A549 (cell line): ENCODE measurements around the gene ASCL5. TPM values are rescaled to one million over a fixed set of nuclear protein-coding genes. Genes with fewer than 3 reads are reported as not detected.

Experiments
- ATAC-seq, 2 experiments: fragments of 200-7000 bp in 1 of 2; fragments of >200 bp in 1 of 2; cut with Nextera tagmentation in 1 of 2; cut with Tn5 transposase in 1 of 2; 3 replicates each; pipeline versions ENCODE4 v1.8.0 to v1.9.1; 2018 to 2020; ENCODE audit warnings: mild to moderate bottlenecking in 1 of 2, moderate library complexity in 1 of 2
- CTCF ChIA-PET: fragments of 300-600 bp; sonication (Branson Sonifier 250); formaldehyde crosslinking; extraction: SDS; loops from one replicate; lab custom pipeline; 2021; ENCODE audit warnings: antibody characterized with exemption, inconsistent platforms; lab: Yijun Ruan, JAX
- POLR2A ChIA-PET: fragments of 350-600 bp; formaldehyde crosslinking; extraction: SDS; loops from one replicate; lab custom pipeline; 2021; ENCODE audit warnings: antibody characterized with exemption, inconsistent platforms; lab: Yijun Ruan, JAX
- DNase-seq, 2 experiments: peaks; one replicate each; pipeline versions ENCODE4 v3.0.0 to v3.0.0-alpha.2; 2011 to 2016; ENCODE audit warnings: low read depth in 1 of 2, low spot score in 1 of 2
- FAIRE-seq: peaks from 2 replicates; lab custom pipeline; 2011; peaks lifted over from hg19 to GRCh38; lab: Jason Lieb, UNC
- H3K27ac ChIP-seq, 2 experiments: fragments of >200 bp; sonication (Bioruptor Twin); formaldehyde crosslinking; 3 replicates each; pipeline ENCODE4 v1.5.1; 2016 to 2017
- H3K4me1 ChIP-seq: fragments of >200 bp; sonication (Bioruptor Twin); formaldehyde crosslinking; 3 replicates; pipeline ENCODE4 v1.6.1; 2016
- H3K4me2 ChIP-seq: fragments of >200 bp; sonication (Bioruptor Twin); formaldehyde crosslinking; 3 replicates; pipeline ENCODE4 v1.6.1; 2016
- H3K4me3 ChIP-seq: fragments of >200 bp; sonication (Bioruptor Twin); formaldehyde crosslinking; 3 replicates; pipeline ENCODE4 v1.5.1; 2016
- H3K9me3 ChIP-seq: fragments of >200 bp; sonication (Bioruptor Twin); formaldehyde crosslinking; 3 replicates; pipeline ENCODE4 v1.6.1; 2016
- CEBPB ChIP-seq, 2 experiments: fragments of >200 bp in 1 of 2; sonication (Bioruptor Twin) in 1 of 2; formaldehyde crosslinking in 1 of 2; IDR thresholded peaks; 2 replicates each; pipeline ENCODE4 v1.6.1; 2012 to 2016
- CHD4 ChIP-seq: fragments of 200-600 bp; sonication (generic); IDR thresholded peaks from 2 replicates; pipeline ENCODE4 v1.6.1; 2016; ENCODE audit warnings: antibody characterized with exemption, mild to moderate bottlenecking, borderline replicate concordance
- E2F6 ChIP-seq: IDR thresholded peaks from 2 replicates; pipeline ENCODE4 v1.6.1; 2012; ENCODE audit warnings: low read depth, borderline replicate concordance
- FOSB ChIP-seq: fragments of 250-450 bp; sonication (Bioruptor Pico); IDR thresholded peaks from 2 replicates; pipeline ENCODE4 v1.5.0; 2020; ENCODE audit warnings: mild to moderate bottlenecking, moderate library complexity
- FOXS1 ChIP-seq: fragments of 250-450 bp; sonication (Bioruptor Pico); IDR thresholded peaks from 2 replicates; pipeline ENCODE4 v1.5.0; 2020; ENCODE audit warnings: mild to moderate bottlenecking, moderate library complexity
- HDAC2 ChIP-seq: fragments of 200-600 bp; sonication (generic); IDR thresholded peaks from 2 replicates; pipeline ENCODE4 v1.6.1; 2016
- HOXA7 ChIP-seq: fragments of 250-450 bp; sonication (Bioruptor Pico); IDR thresholded peaks from 2 replicates; pipeline ENCODE4 v1.5.0; 2020; ENCODE audit warnings: mild to moderate bottlenecking, moderate library complexity
- HOXB13 ChIP-seq: fragments of 250-450 bp; sonication (Bioruptor Pico); IDR thresholded peaks from 2 replicates; pipeline ENCODE4 v1.5.0; 2020; ENCODE audit warnings: low read depth, mild to moderate bottlenecking, moderate library complexity
- JUNB ChIP-seq: fragments of >200 bp; sonication (Bioruptor Twin); formaldehyde crosslinking; IDR thresholded peaks from 2 replicates; pipeline ENCODE4 v1.6.1; 2016
- KDM1A ChIP-seq: fragments of 200-600 bp; sonication (generic); IDR thresholded peaks from 2 replicates; pipeline ENCODE4 v1.6.1; 2016; ENCODE audit warnings: low read depth, mild to moderate bottlenecking
- MAX ChIP-seq: IDR thresholded peaks from 2 replicates; pipeline ENCODE4 v1.6.1; 2012
- MAZ ChIP-seq: fragments of 150-350 bp; IDR thresholded peaks from 2 replicates; pipeline ENCODE4 v1.6.1; 2014; ENCODE audit warnings: antibody characterized with exemption, low read depth, low read length, borderline replicate concordance
- MYC ChIP-seq: IDR thresholded peaks from 2 replicates; pipeline ENCODE4 v1.6.1; 2012; ENCODE audit warnings: mild to moderate bottlenecking, inconsistent platforms, low read length, improper control_type of control experiment, borderline replicate concordance
- NPAS2 ChIP-seq: fragments of 250-450 bp; sonication (Bioruptor Pico); IDR thresholded peaks from 2 replicates; pipeline ENCODE4 v1.8.0; 2022; ENCODE audit warnings: mild to moderate bottlenecking, moderate library complexity, borderline replicate concordance
- NR3C1 ChIP-seq: fragments of >200 bp; sonication (Bioruptor Twin); formaldehyde crosslinking; IDR thresholded peaks from 3 replicates; pipeline ENCODE4 v1.6.1; 2017
- RCOR1 ChIP-seq: fragments of 150-350 bp; IDR thresholded peaks from 2 replicates; pipeline ENCODE4 v1.6.1; 2014; ENCODE audit warnings: antibody characterized with exemption, low read length, low read depth
- REST ChIP-seq: fragments of 200-600 bp; sonication (generic); IDR thresholded peaks from 2 replicates; pipeline ENCODE4 v1.6.1; 2016; ENCODE audit warnings: antibody characterized with exemption, mild to moderate bottlenecking, moderate library complexity
- SREBF2 ChIP-seq: fragments of 450-650 bp; IDR thresholded peaks from 2 replicates; pipeline ENCODE4 v1.6.1; 2014; ENCODE audit warnings: mild to moderate bottlenecking, moderate library complexity
- ZFP36 ChIP-seq: fragments of 450-650 bp; IDR thresholded peaks from 2 replicates; pipeline ENCODE4 v1.6.1; 2014; ENCODE audit warnings: borderline replicate concordance; ENCODE audit not compliant: partially characterized antibody
- ZNF302 ChIP-seq: fragments of 250-450 bp; sonication (Bioruptor Pico); IDR thresholded peaks from 2 replicates; pipeline ENCODE4 v1.9.0; 2021; ENCODE audit warnings: inconsistent platforms, mild to moderate bottlenecking, moderate library complexity
- WGBS: methylation state at CpG from one replicate; pipeline ENCODE4 v1.1.6; 2017; ENCODE audit errors: missing lambda C conversion rate; 5-methylcytosine and 5-hydroxymethylcytosine counted together
- polyA plus RNA-seq, 4 experiments: library from polyadenylated mRNA; depleted of rRNA in 3 of 4; stranded (reverse); fragments of >200 nt; fragmentation: RNase III in 1 of 4; extraction: RNeasy Plus Mini Kit Qiagen cat#74134 plus additional on column Dnase treatment in 1 of 4; gene quantifications; 2 replicates in 3 of 4; 3 replicates in 1 of 4; pipeline ENCODE4 v1.2.3, GENCODE V29; 2011 to 2017

Gene ASCL5
- polyA plus RNA-seq, 2 of the 4 experiments (the other 2 are of a cell fraction): 0.09 TPM; not detected in 1

- TF ChIP-seq HOXB13 (CRISPR knock-in tag): no peak
- TF ChIP-seq, all 56 proteins: peak for 0
Measured at GRCh38 chr1:201169971-201170532, 43.1 kb upstream of the ASCL5 start (continued).

- H3K9me3 ChIP-seq: no peaks in the 10 kb centered on the region
- TF ChIP-seq NR3C1 (no peak), ZFP36 (no peak), SREBF2 (no peak), NPAS2 (no peak), CEBPB (IDR thresholded peaks at IDR 0.05) (no peak), HOXA7 (CRISPR knock-in tag) (no peak), RCOR1 (no peak), MYC (no peak), FOXS1 (CRISPR knock-in tag) (no peak), HDAC2 (no peak), FOSB (no peak), MAZ (no peak), CHD4 (no peak)
- FAIRE-seq (no peak), DNase-seq (no peak), ATAC-seq (no peak)
- CTCF ChIA-PET: interaction anchor here (0.8 to 5.3 kb wide), 9 partner anchors 11 to 367 kb away, joined by 3 to 32 read pairs (median 3); no protein-coding TSS in a partner anchor
- H3K4me3 ChIP-seq: no peak overlapping the region
- H3K27ac ChIP-seq: peak overlapping the region; percentile 75 to 81; a peak in 5 of 6 replicates
- H3K4me2 ChIP-seq: no peak overlapping the region
- H3K4me1 ChIP-seq: peaks cover 24% of the 10 kb centered on the region
- POLR2A ChIA-PET: no interaction called here
- WGBS: 98% methylated on average over 3 of the region's 3 CpGs
Measured at GRCh38 chr1:201169203-201169602, 42.2 kb upstream of the ASCL5 start.

GRCh38 chr1:201167041-201167991 is 40.3 kb upstream of the ASCL5 start:
- DNase-seq: no peak
- no peak overlapping the region for H3K4me2 ChIP-seq
- peaks cover 18% of the 10 kb centered on the region for H3K4me1 ChIP-seq
- no peak for ATAC-seq
- no peaks in the 10 kb centered on the region for H3K9me3 ChIP-seq
- no peak for FAIRE-seq
- TF ChIP-seq ZNF302 (CRISPR knock-in tag): no peak
- no peak for TF ChIP-seq HOXA7 (CRISPR knock-in tag)
- no peak for TF ChIP-seq E2F6
- TF ChIP-seq HOXB13 (CRISPR knock-in tag): no peak
- TF ChIP-seq MAX: no peak
- no peak for TF ChIP-seq REST
- no peak for TF ChIP-seq SREBF2
- TF ChIP-seq JUNB: no peak
- TF ChIP-seq KDM1A: no peak
- TF ChIP-seq RCOR1: no peak
- POLR2A ChIA-PET: interaction anchor here (1.3 kb wide), 1 partner anchor 13 kb away, joined by 5 read pairs; the partner anchor contains the start of gene TMEM9
- no peak overlapping the region for H3K27ac ChIP-seq
- no peak overlapping the region for H3K4me3 ChIP-seq
- 86% methylated on average over 13 of the region's 13 CpGs for WGBS
- CTCF ChIA-PET: interaction anchor here (1.1 to 5.3 kb wide), 4 partner anchors 9 to 53 kb away, joined by 3 to 32 read pairs (median 15); partner anchors contain the start of gene TMEM9
